Measurements from ENCODE around the gene CDK17. TPM values are rescaled to one million over a fixed set of nuclear protein-coding genes. Genes with fewer than 3 reads are reported as not detected.

The CDK17 gene
- total RNA-seq, 2 experiments from 2014 or later, result 41.4 to 45.8 TPM

GRCh38 chr12:96239711-96240635 lies 160.3 kb downstream of the CDK17 start:
- Mint-ChIP-seq H3K36me3 (ENCODE audit: low read depth) (peaks cover 14% of the 10 kb centered on the region), H3K9me3 (no peaks in the 10 kb centered on the region), H3K4me1 (ENCODE audit: low read depth) (peaks cover 66% of the 10 kb centered on the region), H3K4me3 (no peak overlapping the region), H3K27me3 (ENCODE audit: low read depth) (no peaks in the 10 kb centered on the region), H3K27ac (no peak overlapping the region)
- intact Hi-C loops (cut with micrococcal nuclease), result no loop called here
- CTCF ChIA-PET, result interaction anchor here (0.6 to 2.9 kb wide), 2 partner anchors 22 to 25 kb away, joined by 3 to 11 read pairs; no protein-coding TSS in a partner anchor
- no peak for DNase-seq

GRCh38 chr12:96238336-96239047 lies 161.7 kb downstream of the CDK17 start:
- Mint-ChIP-seq H3K9me3 (no peaks in the 10 kb centered on the region), H3K36me3 (ENCODE audit: low read depth) (peaks cover 19% of the 10 kb centered on the region), H3K4me1 (ENCODE audit: low read depth) (peaks cover 74% of the 10 kb centered on the region), H3K4me3 (no peak overlapping the region), H3K27ac (no peak overlapping the region), H3K27me3 (ENCODE audit: low read depth) (no peaks in the 10 kb centered on the region)
- intact Hi-C loops (cut with micrococcal nuclease), result no loop called here
- CTCF ChIA-PET, result interaction anchor here (0.6 to 2.9 kb wide), 5 partner anchors 23 to 339 kb away, joined by 3 to 11 read pairs (median 3); partner anchors contain the start of gene CDK17
- no peak for DNase-seq

DNA sequence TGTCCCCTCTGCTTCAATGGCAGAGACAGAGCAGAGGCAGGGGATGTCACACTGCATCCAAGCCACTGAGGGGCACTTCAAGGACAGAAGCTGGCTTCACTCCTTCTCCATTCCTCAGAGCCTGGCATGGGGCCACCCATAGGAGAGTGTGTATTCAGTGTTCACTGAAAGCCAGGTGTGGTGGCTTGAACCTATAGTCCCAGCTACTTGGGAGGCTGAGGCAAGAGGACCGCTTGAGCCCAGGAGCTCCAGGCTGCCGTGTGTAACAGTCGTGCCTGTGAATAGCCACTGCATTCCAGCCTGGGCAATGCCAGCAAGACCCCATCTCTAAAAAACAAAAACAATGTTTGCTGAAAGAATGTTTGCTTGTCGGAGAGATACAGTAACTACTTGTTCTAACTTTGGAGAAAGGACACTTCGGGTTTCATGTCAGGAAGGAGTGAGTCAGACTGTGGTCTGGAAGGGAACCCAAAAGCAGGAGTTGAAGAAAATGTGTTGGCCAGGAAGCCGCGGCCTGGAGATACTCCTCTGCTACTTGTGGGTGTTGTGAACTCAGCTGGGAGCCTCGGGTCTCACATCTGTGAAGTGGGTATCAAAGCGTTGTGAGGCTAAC lies 162.7 kb downstream of the CDK17 start:
- intact Hi-C loops (cut with micrococcal nuclease), result loop anchor here (1.0 to 2.0 kb wide), 4 partner anchors 43 to 279 kb away; partner anchors contain the start of gene ELK3
- peak; percentile 75 for DNase-seq
- Mint-ChIP-seq H3K9me3 (no peaks in the 10 kb centered on the region), H3K4me3 (no peak overlapping the region), H3K27ac (peak overlapping the region; percentile 47), H3K36me3 (ENCODE audit: low read depth) (peaks cover 15% of the 10 kb centered on the region), H3K4me1 (ENCODE audit: low read depth) (peaks cover 66% of the 10 kb centered on the region), H3K27me3 (ENCODE audit: low read depth) (no peaks in the 10 kb centered on the region)
- CTCF ChIA-PET, result interaction anchor here (0.5 to 2.9 kb wide), 5 partner anchors 22 to 342 kb away, joined by 3 to 11 read pairs (median 3); no protein-coding TSS in a partner anchor

- no peak overlapping the region for H3K4me3 Mint-ChIP-seq
- DNase-seq, result no peak
- peaks cover 15% of the 10 kb centered on the region for H3K36me3 Mint-ChIP-seq (ENCODE audit: low read depth)
- intact Hi-C loops (cut with micrococcal nuclease), result loop anchor here (1.0 to 2.0 kb wide), 4 partner anchors 42 to 280 kb away; partner anchors contain the start of gene ELK3
- CTCF ChIA-PET, result interaction anchor here (0.5 to 2.9 kb wide), 4 partner anchors 22 to 341 kb away, joined by 3 to 11 read pairs (median 3); no protein-coding TSS in a partner anchor
- H3K4me1 Mint-ChIP-seq (ENCODE audit: low read depth), result peaks cover 61% of the 10 kb centered on the region
- no peak overlapping the region for H3K27ac Mint-ChIP-seq
- H3K27me3 Mint-ChIP-seq (ENCODE audit: low read depth), result no peaks in the 10 kb centered on the region
- H3K9me3 Mint-ChIP-seq, result no peaks in the 10 kb centered on the region
These were observed 163.2 kb downstream of the CDK17 start for GRCh38 chr12:96237035-96237434.

GRCh38 chr12:96236221-96236822 lies 163.9 kb downstream of the CDK17 start:
- Mint-ChIP-seq H3K4me1 (ENCODE audit: low read depth) (peaks cover 56% of the 10 kb centered on the region), H3K27me3 (ENCODE audit: low read depth) (no peaks in the 10 kb centered on the region), H3K9me3 (no peaks in the 10 kb centered on the region), H3K4me3 (no peak overlapping the region), H3K36me3 (ENCODE audit: low read depth) (peaks cover 19% of the 10 kb centered on the region), H3K27ac (no peak overlapping the region)
- CTCF ChIA-PET, result interaction anchor here (1.1 to 1.3 kb wide), 2 partner anchors 120 to 281 kb away, joined by 3 read pairs; no protein-coding TSS in a partner anchor
- intact Hi-C loops (cut with micrococcal nuclease), result loop anchor here (2.0 kb wide), 2 partner anchors 42 to 280 kb away; partner anchors contain the start of gene ELK3
- peak; percentile 51 for DNase-seq

GRCh38 chr12:96235484-96235826 lies 164.8 kb downstream of the CDK17 start:
- intact Hi-C loops (cut with micrococcal nuclease), result no loop called here
- Mint-ChIP-seq H3K4me3 (no peak overlapping the region), H3K4me1 (ENCODE audit: low read depth) (peaks cover 54% of the 10 kb centered on the region), H3K27ac (no peak overlapping the region), H3K36me3 (ENCODE audit: low read depth) (peaks cover 19% of the 10 kb centered on the region), H3K9me3 (no peaks in the 10 kb centered on the region), H3K27me3 (ENCODE audit: low read depth) (no peaks in the 10 kb centered on the region)
- no peak for DNase-seq
- CTCF ChIA-PET, result no interaction called here

DNA sequence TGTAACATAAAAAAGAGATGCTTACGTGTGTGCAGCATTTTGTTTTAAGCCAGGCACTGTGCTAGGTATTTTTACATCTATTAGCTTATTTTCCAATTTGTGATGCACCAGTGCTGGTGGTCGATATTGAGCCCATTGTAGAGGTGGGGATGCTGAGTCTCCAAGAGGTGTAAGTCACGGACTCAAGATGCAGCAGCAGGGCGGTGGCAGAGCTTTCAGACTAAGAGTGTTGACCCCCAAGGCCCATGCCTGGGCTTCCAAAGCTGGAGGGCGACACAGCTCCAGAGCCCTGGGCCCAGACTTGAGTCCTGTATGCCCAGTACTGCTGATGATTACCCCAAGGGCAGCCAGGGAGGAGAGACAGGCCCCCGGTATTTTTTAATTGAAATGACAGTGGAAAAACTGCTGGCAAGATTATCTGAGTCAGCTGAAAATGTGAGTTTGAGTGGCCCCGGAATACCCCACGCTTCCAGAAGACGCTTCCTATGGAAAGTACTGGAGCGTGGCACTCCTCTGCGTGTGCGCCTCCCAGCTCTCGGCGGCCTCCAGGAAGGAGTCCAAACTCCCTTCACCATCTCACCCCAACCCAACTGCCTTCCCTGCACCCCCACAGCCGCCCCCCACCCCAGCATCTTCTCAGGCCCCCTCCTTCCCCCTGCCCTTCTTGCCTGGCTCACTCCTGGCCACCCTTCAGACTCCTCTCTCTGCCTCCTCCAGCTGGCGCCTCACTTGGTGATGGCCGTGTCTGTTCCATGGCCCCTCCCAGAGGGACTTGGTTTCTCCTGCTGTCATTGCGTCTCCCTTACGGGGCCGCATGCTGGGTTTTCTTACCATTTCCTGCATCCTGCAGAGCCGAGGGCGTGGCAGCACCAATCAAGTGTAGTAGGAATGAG lies 165.4 kb downstream of the CDK17 start:
- Mint-ChIP-seq H3K36me3 (ENCODE audit: low read depth) (peaks cover 19% of the 10 kb centered on the region), H3K27me3 (ENCODE audit: low read depth) (no peaks in the 10 kb centered on the region), H3K4me3 (no peak overlapping the region), H3K27ac (no peak overlapping the region), H3K4me1 (ENCODE audit: low read depth) (peaks cover 49% of the 10 kb centered on the region), H3K9me3 (no peaks in the 10 kb centered on the region)
- no peak for DNase-seq
- CTCF ChIA-PET, result interaction anchor here (1.0 to 1.2 kb wide), 2 partner anchors 20 to 282 kb away, joined by 3 to 4 read pairs; no protein-coding TSS in a partner anchor
- intact Hi-C loops (cut with micrococcal nuclease), result no loop called here

GRCh38 chr12:96233939-96234461 lies 166.2 kb downstream of the CDK17 start:
- CTCF ChIA-PET, result interaction anchor here (1.0 to 1.2 kb wide), 2 partner anchors 19 to 283 kb away, joined by 3 to 4 read pairs; no protein-coding TSS in a partner anchor
- Mint-ChIP-seq H3K27me3 (ENCODE audit: low read depth) (no peaks in the 10 kb centered on the region), H3K9me3 (no peaks in the 10 kb centered on the region), H3K36me3 (ENCODE audit: low read depth) (peaks cover 24% of the 10 kb centered on the region), H3K4me1 (ENCODE audit: low read depth) (peaks cover 46% of the 10 kb centered on the region), H3K4me3 (no peak overlapping the region), H3K27ac (no peak overlapping the region)
- intact Hi-C loops (cut with micrococcal nuclease), result no loop called here
- DNase-seq, result no peak

DNA sequence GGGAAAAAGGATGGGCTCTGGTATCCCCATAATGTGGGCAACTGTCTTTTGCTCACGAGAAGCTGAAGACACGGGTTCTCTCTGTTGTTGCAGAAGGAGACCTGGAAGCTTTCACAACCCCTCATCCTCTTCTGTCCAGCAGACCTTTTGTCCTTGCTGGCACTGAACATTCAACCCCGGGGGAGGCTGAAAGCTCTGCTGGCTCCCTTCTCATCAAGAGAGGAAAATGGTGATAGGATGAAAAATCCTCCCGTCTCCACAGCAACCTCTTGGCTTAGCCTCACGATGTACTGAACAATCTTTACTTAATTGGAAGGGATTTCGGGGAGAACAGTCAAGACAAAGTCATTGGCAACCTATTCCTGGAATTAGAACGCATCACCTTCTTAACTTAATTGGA lies 167.1 kb downstream of the CDK17 start:
- CTCF ChIA-PET, result interaction anchor here (0.7 to 1.2 kb wide), 3 partner anchors 12 to 19 kb away, joined by 3 read pairs; no protein-coding TSS in a partner anchor
- intact Hi-C loops (cut with micrococcal nuclease), result no loop called here
- Mint-ChIP-seq H3K36me3 (ENCODE audit: low read depth) (peaks cover 24% of the 10 kb centered on the region), H3K27me3 (ENCODE audit: low read depth) (no peaks in the 10 kb centered on the region), H3K4me3 (no peak overlapping the region), H3K9me3 (no peaks in the 10 kb centered on the region), H3K27ac (no peak overlapping the region), H3K4me1 (ENCODE audit: low read depth) (peaks cover 43% of the 10 kb centered on the region)
- no peak for DNase-seq

GRCh38 chr12:96230646-96231045 lies 169.6 kb downstream of the CDK17 start:
- Mint-ChIP-seq H3K27me3 (ENCODE audit: low read depth) (no peaks in the 10 kb centered on the region), H3K4me3 (no peak overlapping the region), H3K9me3 (no peaks in the 10 kb centered on the region), H3K27ac (no peak overlapping the region), H3K4me1 (ENCODE audit: low read depth) (peaks cover 28% of the 10 kb centered on the region), H3K36me3 (ENCODE audit: low read depth) (peaks cover 28% of the 10 kb centered on the region)
- CTCF ChIA-PET, result interaction anchor here (0.6 to 1.2 kb wide), 3 partner anchors 11 to 400 kb away, joined by 3 to 4 read pairs (median 3); no protein-coding TSS in a partner anchor
- intact Hi-C loops (cut with micrococcal nuclease), result no loop called here
- no peak for DNase-seq
